ENCODE measurements around the gene HNRNPR.

The HNRNPR gene

GRCh38 chr1:23344111-23344986 lies at the start of gene HNRNPR:
TSS of gene HNRNPR (minus strand) at chr1:23344284. CDS start at chr1:23341008, 3,276 bp downstream.
- H3K4me3 ChIP-seq (ENCODE audit: low read depth, low read length) = peak within 1 kb of the TSS; percentile 93
- DNase-seq (ENCODE audit: low read depth) = peak; percentile 99
- no peak for TF ChIP-seq CTCF (IDR thresholded peaks at IDR 0.05; ENCODE audit: low read depth, low read length, missing control alignments)

GRCh38 chr1:23393706-23394105 lies 49.6 kb upstream of the HNRNPR start:
- no peak for TF ChIP-seq CTCF (IDR thresholded peaks at IDR 0.05; ENCODE audit: low read depth, low read length, missing control alignments)
- no peak overlapping the region for H3K4me3 ChIP-seq (ENCODE audit: low read depth, low read length)
- DNase-seq (ENCODE audit: low read depth) = no peak

- DNase-seq (ENCODE audit: low read depth) = no peak
- H3K4me3 ChIP-seq (ENCODE audit: low read depth, low read length) = no peak overlapping the region
- no peak for TF ChIP-seq CTCF (IDR thresholded peaks at IDR 0.05; ENCODE audit: low read depth, low read length, missing control alignments)
Observed at GRCh38 chr1:23392125-23392855, 48.2 kb upstream of the HNRNPR start.

GRCh38 chr1:23389837-23390321 lies 45.8 kb upstream of the HNRNPR start:
- no peak overlapping the region for H3K4me3 ChIP-seq (ENCODE audit: low read depth, low read length)
- DNase-seq (ENCODE audit: low read depth) = no peak
- TF ChIP-seq CTCF (IDR thresholded peaks at IDR 0.05; ENCODE audit: low read depth, low read length, missing control alignments) = no peak

- TF ChIP-seq CTCF (IDR thresholded peaks at IDR 0.05; ENCODE audit: low read depth, low read length, missing control alignments) = no peak
- no peak for DNase-seq (ENCODE audit: low read depth)
- H3K4me3 ChIP-seq (ENCODE audit: low read depth, low read length) = no peak overlapping the region
Observed at GRCh38 chr1:23387494-23387893, 43.4 kb upstream of the HNRNPR start.

GRCh38 chr1:23385119-23385621 lies 41.1 kb upstream of the HNRNPR start:
- DNase-seq (ENCODE audit: low read depth) = no peak
- TF ChIP-seq CTCF (IDR thresholded peaks at IDR 0.05; ENCODE audit: low read depth, low read length, missing control alignments) = no peak
- no peak overlapping the region for H3K4me3 ChIP-seq (ENCODE audit: low read depth, low read length)

Measured in GM12864 (cell line).